Measurements from ENCODE around the gene ATL3. TPM values are rescaled to one million over a fixed set of nuclear protein-coding genes. Genes with fewer than 3 reads are reported as not detected.

Gene ATL3
- total and polyA plus RNA-seq, 2 of the 4 experiments (the other 2 are of a cell fraction): 19.9 to 131 TPM

GRCh38 chr11:63709336-63709884, 38.2 kb upstream of the ATL3 start:
- Histone ChIP-seq H3K79me1 (ENCODE audit: low read depth in 1 of 2, low read length in 2 of 2) (peaks cover 14 to 75% of the 10 kb centered on the region in 2 experiments), H2AFZ (replicated peaks; ENCODE audit: low read length, poor library complexity) (no peak overlapping the region), H2BK20ac (ENCODE audit: low read depth, low read length) (no peak overlapping the region), H3K18ac (ENCODE audit: low read depth, low read length) (no peak overlapping the region), H2BK15ac (ENCODE audit: low read depth, low read length) (no peak overlapping the region), H4K5ac (ENCODE audit: low read depth, low read length) (no peak overlapping the region), H4K20me1 (ENCODE audit: insufficient read depth, low read length) (peaks cover 37% of the 10 kb centered on the region), H3K36me3 (ENCODE audit: control insufficient read depth, insufficient read depth, low read length) (peaks cover under 1% of the 10 kb centered on the region; the same call in 1 of the 2 replicates), H3K4me2 (ENCODE audit: low read depth, low read length) (peak overlapping the region; percentile 34; the same call in 1 of the 2 replicates), H3K56ac (ENCODE audit: extremely low read depth, insufficient read depth, low read length) (no peak overlapping the region), H2AK9ac (replicated peaks; ENCODE audit: low read depth, low read length, poor library complexity) (no peak overlapping the region), H3K14ac (replicated peaks; ENCODE audit: low read depth, low read length) (no peak overlapping the region), H4K8ac (ENCODE audit: low read depth in 2 of 2, low read length in 2 of 2) (no peak overlapping the region), H3K27me3 (ENCODE audit: control insufficient read depth, insufficient read depth, low read length) (no peaks in the 10 kb centered on the region), H3K9me1 (ENCODE audit: insufficient read depth, low read length) (no peaks in the 10 kb centered on the region), H3K27ac (ENCODE audit: insufficient read depth, low read length) (no peak overlapping the region), H3K23ac (ENCODE audit: low read depth, low read length) (no peak overlapping the region), H2BK120ac (ENCODE audit: low read depth, low read length) (no peak overlapping the region), H3K4me3 (ENCODE audit: insufficient read depth, low read depth, low read length) (no peak overlapping the region), H2BK5ac (ENCODE audit: low read depth, low read length, poor library complexity, severe bottlenecking) (no peak overlapping the region), H2AK5ac (ENCODE audit: low read depth, low read length) (no peak overlapping the region), H3K9me3 (ENCODE audit: control insufficient read depth, insufficient read depth, low read length) (no peaks in the 10 kb centered on the region), H3K4me1 (ENCODE audit: control insufficient read depth, insufficient read depth, low read length) (peaks cover 4% of the 10 kb centered on the region), H4K91ac (ENCODE audit: insufficient read depth, low read depth, low read length) (no peak overlapping the region), H3K4ac (ENCODE audit: low read depth, low read length) (no peak overlapping the region), H3K9ac (ENCODE audit: low read depth, low read length) (no peak overlapping the region)
- ChIA-PET POLR2A (ENCODE audit: unreplicated experiment) (no interaction called here), CTCF (interaction anchor here (0.6 kb wide), 2 partner anchors 11 to 15 kb away, joined by 3 to 6 read pairs; no protein-coding TSS in a partner anchor)
- in situ Hi-C loops (cut with MboI; ENCODE audit: low sequenced_read_pairs) (no loop called here), intact Hi-C loops (cut with micrococcal nuclease) (no loop called here), dilution Hi-C loops (cut with HindIII; ENCODE audit: low sequenced_read_pairs, unreplicated experiment) (no loop called here)
- ATAC-seq (ENCODE audit: low read depth) (no peak; the same call in 1 of the 2 replicates), DNase-seq (peak; percentile 18)
- TF ChIP-seq FOS (IDR thresholded peaks at IDR 0.05; ENCODE audit: low read depth, low read length) (no peak), RCOR1 (IDR thresholded peaks at IDR 0.05; ENCODE audit: insufficient replicate concordance, low read length) (no peak), POLR2A (IDR thresholded peaks at IDR 0.05; ENCODE audit: low read depth, low read length) (no peak), USF2 (IDR thresholded peaks at IDR 0.05; ENCODE audit: low read depth, low read length) (no peak), RFX5 (IDR thresholded peaks at IDR 0.05; ENCODE audit: low read depth, low read length) (no peak), RAD21 (IDR thresholded peaks at IDR 0.05; ENCODE audit: low read length) (no peak), ELK1 (IDR thresholded peaks at IDR 0.05; ENCODE audit: borderline replicate concordance, low read depth, low read length) (no peak), CTCF (conservative IDR thresholded peaks at IDR 0.05; ENCODE audit: low read depth, low read length) (no peak), MAFK (IDR thresholded peaks at IDR 0.05; ENCODE audit: low read depth, low read length) (no peak), MAZ (IDR thresholded peaks at IDR 0.05; ENCODE audit: borderline replicate concordance, low read depth, low read length) (no peak), BHLHE40 (IDR thresholded peaks at IDR 0.05; ENCODE audit: low read depth, low read length) (no peak)
- no CpG with 5 or more reads among the region's 3 CpGs for WGBS, 2 experiments (ENCODE audit: extremely low coverage in 2 of 2, insufficient read length in 1 of 2)
- no TSS peak for BruUV-seq (replicated peaks)
